NCI-H146 (cell line): ENCODE data around the gene WHRN.

ENCODE experiments used
- DNase-seq: peaks from one replicate; lab custom pipeline; 2025; lab: John Stamatoyannopoulos, UW

The WHRN gene

GRCh38 chr9:114378883-114379282 lies 126.4 kb downstream of the WHRN start:
- no peak for DNase-seq

GRCh38 chr9:114378016-114378415 lies 127.3 kb downstream of the WHRN start:
- no peak for DNase-seq

GRCh38 chr9:114376586-114377445 lies 128.5 kb downstream of the WHRN start:
- DNase-seq, result no peak

GRCh38 chr9:114375386-114376175 lies 129.7 kb downstream of the WHRN start:
- DNase-seq, result no peak

- no peak for DNase-seq
Measured at GRCh38 chr9:114374936-114375335, 130.3 kb downstream of the WHRN start.

- no peak for DNase-seq
Measured at GRCh38 chr9:114373960-114374730, 131.1 kb downstream of the WHRN start.

- no peak for DNase-seq
Measured at GRCh38 chr9:114372921-114373448, 132.3 kb downstream of the WHRN start.

GRCh38 chr9:114371973-114372917 lies 133.0 kb downstream of the WHRN start:
- no peak for DNase-seq

GRCh38 chr9:114371343-114371944 lies 133.8 kb downstream of the WHRN start:
- DNase-seq, result no peak

- DNase-seq, result no peak
Measured at GRCh38 chr9:114370968-114371320, 134.3 kb downstream of the WHRN start.

- no peak for DNase-seq
Measured at GRCh38 chr9:114370251-114370967, 134.9 kb downstream of the WHRN start.

GRCh38 chr9:114369216-114370130 lies 135.8 kb downstream of the WHRN start:
- DNase-seq, result no peak

GRCh38 chr9:114367772-114368569 lies 137.3 kb downstream of the WHRN start:
- no peak for DNase-seq

- DNase-seq, result no peak
Measured at GRCh38 chr9:114367366-114367765, 137.9 kb downstream of the WHRN start.

- no peak for DNase-seq
Measured at GRCh38 chr9:114366334-114367128, 138.7 kb downstream of the WHRN start.

- no peak for DNase-seq
Measured at GRCh38 chr9:114365194-114365593, 140.1 kb downstream of the WHRN start.
